T-helper 9 cell (primary cell): ENCODE results near the gene PPM1N.

Experiments used
- DNase-seq: peaks from one replicate; pipeline ENCODE4 v3.0.0-alpha.2; 2020

Gene PPM1N

GRCh38 chr19:45492137-45492626, 6.1 kb upstream of the PPM1N start:
- DNase-seq: no peak

- no peak for DNase-seq
Observed at GRCh38 chr19:45492627-45493470, 5.4 kb upstream of the PPM1N start.

DNA sequence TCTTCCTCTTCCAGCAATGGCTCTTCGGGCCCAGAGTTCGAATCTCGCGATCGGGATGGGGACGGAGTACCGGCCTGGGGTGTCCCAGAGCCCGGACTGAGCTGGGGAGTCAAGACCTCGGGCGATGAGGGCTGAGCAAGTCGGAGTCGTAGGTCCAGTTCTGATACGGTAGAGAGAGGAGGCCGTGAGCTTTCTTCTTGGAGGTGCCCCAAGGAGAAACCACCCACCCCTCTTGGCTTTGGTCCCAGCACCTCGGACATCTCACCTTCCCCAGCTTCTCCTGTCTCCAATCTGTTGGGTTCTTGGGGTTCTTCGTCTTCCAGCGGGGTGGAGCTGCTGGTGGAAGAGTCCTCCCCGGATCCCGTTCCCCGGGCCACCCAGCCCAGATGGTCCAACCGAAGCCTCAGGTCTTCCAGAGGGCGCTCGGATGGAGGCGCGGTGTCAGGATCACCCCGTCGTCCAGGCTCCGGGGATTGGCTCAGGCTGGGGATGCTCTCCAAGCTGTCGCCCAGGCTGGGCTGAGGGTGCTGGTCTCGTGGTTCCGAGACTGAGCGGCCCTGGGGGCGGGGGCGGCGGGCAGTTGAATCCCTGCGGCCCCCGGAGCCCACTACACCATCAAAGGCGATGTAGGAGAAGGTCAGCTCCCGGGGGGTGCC, 3.9 kb upstream of the PPM1N start:
- no peak for DNase-seq

GRCh38 chr19:45495178-45495577, 3.1 kb upstream of the PPM1N start:
- DNase-seq: no peak

DNA sequence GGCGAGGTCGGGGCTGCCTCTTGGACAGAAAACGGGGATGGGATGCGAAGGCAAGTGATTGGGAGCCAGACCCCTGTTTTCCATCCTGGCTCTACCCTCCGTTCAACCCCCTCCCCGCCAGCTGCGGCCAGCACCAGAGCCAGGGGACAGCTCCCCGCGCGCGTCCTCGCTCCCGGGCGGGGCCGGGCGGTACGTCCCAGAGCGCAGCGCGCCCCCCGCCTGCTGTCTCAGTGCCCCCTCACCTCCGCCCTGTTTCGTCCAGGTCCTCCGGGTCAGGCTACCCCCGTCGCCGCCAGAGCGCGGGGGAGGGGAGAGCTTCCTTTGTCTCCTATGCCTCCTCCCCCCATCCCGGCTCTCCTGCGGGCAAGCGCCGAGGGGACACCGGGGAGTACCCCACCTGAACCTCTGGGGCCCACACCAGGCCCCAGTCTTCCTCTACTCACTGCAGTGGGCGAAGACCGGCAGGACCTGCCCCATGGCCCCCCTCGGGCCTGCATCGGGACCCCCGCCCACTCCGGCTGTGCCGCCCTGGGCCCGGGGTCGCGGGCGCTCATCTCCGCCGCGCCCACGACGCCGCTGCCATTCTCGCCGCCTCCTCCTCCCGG, 1.8 kb upstream of the PPM1N start:
- no peak for DNase-seq

DNA sequence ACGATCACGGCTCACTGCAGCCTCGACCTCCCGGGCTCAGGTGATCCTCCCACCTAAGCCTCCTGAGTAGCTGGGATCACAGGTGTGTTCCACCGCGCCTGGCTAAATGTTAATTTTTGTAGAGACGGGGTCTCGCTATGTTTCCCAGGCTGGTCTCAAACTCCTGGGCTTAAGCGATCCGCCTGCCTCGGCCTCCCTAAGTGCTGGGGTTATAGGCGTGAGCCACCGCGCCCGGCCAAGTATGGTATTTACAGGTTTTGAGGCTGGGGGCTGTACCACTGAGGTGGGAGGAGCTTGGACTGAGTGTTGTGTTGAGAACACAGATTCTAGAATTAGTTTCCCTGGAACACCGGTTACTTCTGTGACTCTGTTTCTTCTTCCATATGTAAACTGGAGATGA, 452 bp upstream of the PPM1N start:
- DNase-seq: no peak

DNA sequence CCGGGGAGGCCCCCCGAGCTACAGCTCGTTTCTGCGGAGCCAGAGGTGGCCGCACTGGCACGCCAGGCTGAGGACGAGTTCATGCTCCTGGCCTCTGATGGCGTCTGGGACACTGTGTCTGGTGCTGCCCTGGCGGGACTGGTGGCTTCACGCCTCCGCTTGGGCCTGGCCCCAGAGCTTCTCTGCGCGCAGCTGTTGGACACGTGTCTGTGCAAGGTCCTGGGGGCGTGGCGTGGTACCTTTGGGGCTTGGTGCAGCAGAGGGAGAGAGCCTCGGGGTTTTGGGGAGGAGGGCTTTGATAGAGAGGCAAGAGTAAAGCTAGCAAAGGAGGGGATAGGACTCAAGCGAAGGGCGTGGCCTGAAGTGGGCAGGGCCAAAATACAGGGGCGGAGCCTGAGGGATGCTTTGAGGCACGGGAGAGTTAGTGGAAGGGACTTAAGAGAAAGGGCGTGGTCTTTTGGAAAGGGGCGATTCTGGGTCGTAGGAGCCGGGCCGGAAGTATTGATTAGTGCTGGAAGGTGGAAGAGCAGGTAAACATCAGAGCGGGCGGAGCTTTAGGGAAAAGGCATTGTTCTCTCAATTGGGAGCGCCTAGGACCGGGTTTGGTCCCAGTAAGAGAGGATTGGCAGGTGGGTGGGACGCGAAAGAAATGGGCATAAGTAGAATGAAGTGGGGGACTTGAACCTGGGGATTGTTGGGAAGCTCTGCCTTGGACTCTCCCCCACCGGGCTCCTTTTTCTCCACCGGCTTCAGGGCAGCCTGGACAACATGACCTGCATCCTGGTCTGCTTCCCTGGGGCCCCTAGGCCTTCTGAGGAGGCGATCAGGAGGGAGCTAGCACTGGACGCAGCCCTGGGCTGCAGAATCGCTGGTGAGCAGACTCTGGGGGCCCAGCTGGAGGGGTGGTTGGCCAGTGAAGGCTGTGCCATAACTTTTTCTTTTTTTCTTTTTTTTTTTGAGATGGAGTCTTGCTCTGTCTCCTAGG, 1.2 kb downstream of the PPM1N start:
- peak; percentile 34 for DNase-seq

DNA sequence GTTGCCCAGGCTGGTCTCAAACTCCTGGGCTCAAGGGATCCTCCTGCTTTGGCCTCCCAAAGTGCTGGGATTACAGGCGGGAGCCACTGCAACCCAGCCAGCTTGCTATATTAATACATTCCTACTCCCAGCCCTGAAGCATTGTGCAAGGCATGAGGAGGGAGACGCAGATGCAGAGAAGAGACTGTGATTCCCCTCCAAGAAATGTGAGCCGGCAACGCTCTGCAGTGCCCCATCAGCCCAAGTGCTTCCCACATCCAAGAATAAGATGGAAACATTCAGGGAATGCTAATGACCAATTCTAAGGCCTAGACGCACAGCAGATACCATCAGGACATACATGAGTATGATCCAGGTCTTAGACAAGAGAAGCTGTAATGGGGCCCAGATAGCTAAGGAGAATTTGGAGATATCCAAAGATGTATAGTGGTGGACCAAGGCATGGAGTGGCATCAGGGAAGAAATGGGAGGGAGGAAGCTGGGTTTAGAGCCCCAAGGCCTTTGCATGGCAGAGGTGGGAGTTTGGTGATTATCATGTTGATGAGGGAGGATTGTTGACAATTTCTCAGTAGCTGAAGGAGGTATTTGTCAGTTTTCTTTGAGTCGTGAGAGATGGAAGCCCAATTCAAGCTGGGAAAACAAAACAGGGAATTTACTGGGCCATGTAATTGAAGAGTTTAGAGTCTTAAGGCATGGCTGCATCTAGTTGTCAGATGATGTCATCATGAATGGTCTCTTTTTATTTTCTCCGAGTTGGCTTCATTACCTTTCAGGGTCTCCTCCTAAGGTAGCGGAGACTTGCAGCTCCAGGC, 2.9 kb downstream of the PPM1N start:
- DNase-seq: no peak

- DNase-seq: no peak
Observed at GRCh38 chr19:45501730-45502014, 3.4 kb downstream of the PPM1N start.

GRCh38 chr19:45502111-45502510, 3.9 kb downstream of the PPM1N start:
- no peak for DNase-seq

DNA sequence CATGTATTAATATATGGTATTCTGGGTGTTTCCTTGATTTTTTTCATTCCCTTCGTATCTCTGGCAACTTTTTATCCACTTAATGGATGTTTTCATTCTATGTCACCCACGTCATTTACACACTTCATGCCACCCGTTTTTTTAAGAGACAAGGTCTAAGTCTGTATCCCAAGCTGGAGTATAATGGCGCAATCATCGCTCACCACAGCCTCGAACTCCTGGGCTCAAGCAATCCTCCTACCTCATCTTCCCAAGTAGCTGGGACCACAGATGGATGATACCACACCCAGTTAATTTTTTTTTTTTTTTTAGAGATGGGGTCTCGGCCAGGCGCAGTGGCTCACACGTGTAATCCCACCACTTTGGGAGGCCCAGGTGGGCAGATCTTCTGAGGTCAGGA, 5.7 kb downstream of the PPM1N start:
- DNase-seq: no peak

GRCh38 chr19:45505151-45505995, 7.1 kb downstream of the PPM1N start:
- no peak for DNase-seq

GRCh38 chr19:45505996-45506245, 7.7 kb downstream of the PPM1N start:
- no peak for DNase-seq

GRCh38 chr19:45506246-45506988, 8.2 kb downstream of the PPM1N start:
- DNase-seq: peak; percentile 98

DNA sequence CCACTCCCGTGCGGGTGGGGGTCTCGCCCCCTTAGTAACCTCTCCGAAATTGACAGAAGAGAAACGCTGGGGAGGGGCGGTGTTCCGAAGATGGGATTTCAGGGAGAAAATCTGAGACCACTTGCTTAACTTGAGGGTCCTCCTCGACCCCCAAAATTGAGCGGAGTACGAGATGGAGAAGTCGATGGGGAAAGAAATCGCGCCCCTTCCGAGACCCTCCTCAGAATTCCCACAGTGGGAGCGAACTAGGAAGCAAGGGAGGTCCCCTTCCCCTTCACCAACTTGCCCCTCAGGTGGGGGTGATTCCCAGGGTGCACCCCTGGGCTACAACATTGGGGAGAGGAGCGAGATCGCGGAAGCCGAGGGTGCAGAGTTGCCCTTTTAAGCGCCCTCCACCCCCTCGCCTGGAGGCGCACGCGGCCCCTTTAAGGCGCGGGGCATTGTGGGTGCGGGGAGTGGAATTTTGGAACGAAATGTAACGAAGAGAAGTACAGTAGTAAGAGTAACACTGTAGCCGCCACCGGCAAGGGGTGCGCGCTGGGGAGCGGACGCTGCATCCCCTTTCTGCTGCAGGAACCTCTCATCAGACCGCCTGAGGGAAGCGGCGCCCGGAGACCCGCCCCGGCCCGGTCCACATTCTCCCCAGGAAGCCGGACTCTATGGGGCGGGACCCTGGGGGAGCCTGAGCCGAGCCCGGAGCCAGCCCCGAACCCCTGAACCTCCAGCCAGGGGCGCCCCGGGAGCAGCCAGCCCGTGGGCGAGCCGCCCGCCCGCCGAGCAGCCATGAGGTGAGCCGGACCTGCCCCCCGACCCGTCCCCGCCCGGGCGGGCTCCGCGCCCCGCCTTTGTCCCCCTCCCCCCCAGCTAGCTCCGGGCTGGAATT, 9.0 kb downstream of the PPM1N start, which contains the start of gene VASP:
Gene VASP, plus strand, starts transcription at position 491 of the 883 bp plus-strand sequence. Its CDS starts 293 bp downstream, at position 784.
- DNase-seq: peak; percentile 91

- DNase-seq: no peak
Observed at GRCh38 chr19:45507872-45508416, 9.7 kb downstream of the PPM1N start.

DNA sequence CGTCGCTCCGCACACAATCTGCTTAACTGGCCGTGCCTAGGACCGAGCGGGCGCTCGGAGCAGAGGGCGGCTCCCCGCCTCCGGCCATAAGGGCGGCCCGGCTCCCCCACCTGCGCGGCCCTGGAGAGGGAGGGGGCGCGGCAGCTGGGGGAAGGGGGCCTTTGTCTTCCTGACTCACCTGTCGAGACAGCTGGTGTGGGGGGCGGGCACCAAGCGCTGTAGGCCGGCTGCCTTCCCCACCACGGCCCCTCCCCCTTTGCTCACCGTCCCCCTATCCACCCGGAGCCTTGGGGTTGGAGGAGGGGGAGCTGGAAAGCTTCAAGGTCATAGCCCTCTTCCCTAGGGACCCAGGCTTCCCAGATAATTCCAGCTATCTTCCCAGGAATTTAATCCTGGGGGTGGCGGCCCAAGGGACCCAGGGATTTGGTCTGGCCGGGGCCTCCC, 10.2 kb downstream of the PPM1N start:
- peak; percentile 37 for DNase-seq

DNA sequence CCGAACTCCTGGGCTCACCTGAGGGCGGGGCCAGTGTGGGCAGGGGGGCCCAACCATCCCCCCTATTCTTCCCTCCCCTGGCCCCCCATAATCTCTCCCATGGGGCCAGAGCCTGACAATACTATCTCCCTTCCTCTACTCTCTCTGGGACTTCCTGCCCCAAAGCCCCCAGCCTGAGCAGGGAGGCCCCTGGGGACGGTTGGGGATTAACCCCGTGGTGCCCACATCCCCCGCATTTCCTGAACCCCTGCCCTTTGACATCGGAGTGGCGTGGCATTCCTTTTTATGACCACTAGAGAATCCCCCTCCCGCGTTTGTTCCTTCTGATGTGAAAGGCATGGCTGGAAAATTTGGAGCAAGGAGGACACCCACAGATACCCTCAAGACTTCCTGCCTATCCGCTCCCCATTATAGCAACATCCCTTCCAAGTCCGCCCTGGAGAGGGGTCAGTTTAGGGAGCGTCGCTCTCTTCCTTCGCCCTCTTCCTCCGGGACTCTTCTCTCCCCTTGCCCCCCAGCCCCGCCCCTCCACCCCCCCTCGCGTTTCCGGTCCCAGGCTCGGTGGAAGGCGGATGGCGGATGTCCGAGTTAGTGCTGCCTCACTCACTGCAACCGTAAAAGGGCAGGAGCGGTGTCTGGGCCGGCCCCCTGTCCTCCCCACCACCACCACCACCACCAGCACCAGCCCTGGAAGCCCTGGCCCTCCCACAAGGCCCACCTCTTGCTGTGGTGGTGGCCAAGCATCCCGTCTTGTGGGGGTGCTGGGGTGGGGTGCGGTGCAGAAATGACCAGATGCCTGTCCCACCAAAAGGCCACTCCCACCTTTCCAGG, 10.8 kb downstream of the PPM1N start:
- no peak for DNase-seq
